Measurements from ENCODE around the gene GSK3B. TPM values are rescaled to one million over a fixed set of nuclear protein-coding genes. Genes with fewer than 3 reads are reported as not detected.
"Not testable (repeated sequence)": the region's sequence is repeated elsewhere in the genome, so short reads cannot be mapped to it uniquely, and the experiment has no call there.

The GSK3B gene
- total and polyA plus RNA-seq, 2 experiments from 2014 or later: 19.7 to 43.1 TPM

- Histone ChIP-seq H3K79me2 (ENCODE audit: insufficient read depth) (peaks cover 100% of the 10 kb centered on the region), H3K27ac (no peak overlapping the region), H4K20me1 (ENCODE audit: insufficient read depth) (peaks cover 53% of the 10 kb centered on the region; the same call in 1 of the 2 replicates), H2AFZ (no peak overlapping the region), H3K27me3 (replicated peaks; ENCODE audit: insufficient read depth) (no peaks in the 10 kb centered on the region), H3K4me1 (ENCODE audit: insufficient read depth) (peaks cover 11% of the 10 kb centered on the region; the same call in 1 of the 2 replicates), H3K9me3 (ENCODE audit: low read depth) (no peaks in the 10 kb centered on the region), H3K9me2 (ENCODE audit: insufficient read depth) (no peaks in the 10 kb centered on the region), H3K4me3 (no peak overlapping the region), H3F3A (ENCODE audit: insufficient read depth) (no peaks in the 10 kb centered on the region), H3K9ac (no peak overlapping the region), H3K4me2 (ENCODE audit: unreplicated experiment) (no peak overlapping the region), H3K36me3 (ENCODE audit: low read depth) (no peaks in the 10 kb centered on the region)
- no peak for TF ChIP-seq EZH2 (IDR thresholded peaks at IDR 0.05; ENCODE audit: insufficient read depth, poor library complexity, severe bottlenecking)
- TF ChIP-seq EZH2phosphoT487 (IDR thresholded peaks at IDR 0.05; ENCODE audit: insufficient read depth, low read depth): no peak
- DNase-seq: no peak
- WGBS, 2 experiments (ENCODE audit: low coverage in 1 of 2, low lambda C conversion rate in 2 of 2, missing lambda C conversion rate in 2 of 2): 85 to 93% methylated on average over 7 of the region's 7 CpGs
- in situ Hi-C loops (cut with MboI): no loop called here
These were observed 37.2 kb downstream of the GSK3B start for GRCh38 chr3:120057029-120057428.

- H3K4me1 ChIP-seq (ENCODE audit: insufficient read depth): peaks cover 18% of the 10 kb centered on the region; the same call in 1 of the 2 replicates
- H3K4me3 ChIP-seq; DNase-seq; H3K36me3 ChIP-seq (ENCODE audit: low read depth); H3K4me2 ChIP-seq (ENCODE audit: unreplicated experiment); in situ Hi-C loops (cut with MboI); H3K9me3 ChIP-seq (ENCODE audit: low read depth); H3K9ac ChIP-seq; H3F3A ChIP-seq (ENCODE audit: insufficient read depth); H3K27me3 ChIP-seq (replicated peaks; ENCODE audit: insufficient read depth); H2AFZ ChIP-seq; H3K27ac ChIP-seq; H3K9me2 ChIP-seq (ENCODE audit: insufficient read depth): not testable (repeated sequence)
- peaks cover 100% of the 10 kb centered on the region for H3K79me2 ChIP-seq (ENCODE audit: insufficient read depth)
- H4K20me1 ChIP-seq (ENCODE audit: insufficient read depth): peaks cover 60% of the 10 kb centered on the region
- WGBS, 2 experiments (ENCODE audit: low coverage in 1 of 2, low lambda C conversion rate in 2 of 2, missing lambda C conversion rate in 2 of 2): 98 to 99% methylated on average over 7 of the region's 7 CpGs
These were observed 40.6 kb downstream of the GSK3B start for GRCh38 chr3:120053647-120054046.

- DNase-seq: peak; percentile 15
- Histone ChIP-seq H3K9me3 (ENCODE audit: low read depth) (no peaks in the 10 kb centered on the region), H3F3A (ENCODE audit: insufficient read depth) (0 out of 2 replicates have a peak, but pooled peaks cover 13% of the 10 kb centered on the region), H3K9me2 (ENCODE audit: insufficient read depth) (no peaks in the 10 kb centered on the region), H3K9ac (no peak overlapping the region), H2AFZ (no peak overlapping the region), H4K20me1 (ENCODE audit: insufficient read depth) (peaks cover 61% of the 10 kb centered on the region), H3K4me3 (no peak overlapping the region), H3K79me2 (ENCODE audit: insufficient read depth) (peaks cover 100% of the 10 kb centered on the region), H3K36me3 (ENCODE audit: low read depth) (no peaks in the 10 kb centered on the region), H3K4me2 (ENCODE audit: unreplicated experiment) (no peak overlapping the region), H3K27ac (no peak overlapping the region), H3K4me1 (ENCODE audit: insufficient read depth) (peaks cover 18% of the 10 kb centered on the region; the same call in 1 of the 2 replicates), H3K27me3 (replicated peaks; ENCODE audit: insufficient read depth) (no peaks in the 10 kb centered on the region)
- no peak for TF ChIP-seq EZH2 (IDR thresholded peaks at IDR 0.05; ENCODE audit: insufficient read depth, poor library complexity, severe bottlenecking)
- TF ChIP-seq EZH2phosphoT487 (IDR thresholded peaks at IDR 0.05; ENCODE audit: insufficient read depth, low read depth): no peak
- 72 to 75% methylated on average over 3 of the region's 3 CpGs for WGBS, 2 experiments (ENCODE audit: low coverage in 1 of 2, low lambda C conversion rate in 2 of 2, missing lambda C conversion rate in 2 of 2)
- in situ Hi-C loops (cut with MboI): no loop called here
These were observed 41.6 kb downstream of the GSK3B start for GRCh38 chr3:120052677-120053076.

- H4K20me1 ChIP-seq (ENCODE audit: insufficient read depth): peaks cover 62% of the 10 kb centered on the region
These were observed 42.0 kb downstream of the GSK3B start for GRCh38 chr3:120052225-120052624.

GRCh38 chr3:120051570-120051969 lies 42.7 kb downstream of the GSK3B start:
- H3K9me2 ChIP-seq (ENCODE audit: insufficient read depth); H3K4me2 ChIP-seq (ENCODE audit: unreplicated experiment); in situ Hi-C loops (cut with MboI); H3K36me3 ChIP-seq (ENCODE audit: low read depth); H3K4me3 ChIP-seq; H3K27me3 ChIP-seq (replicated peaks; ENCODE audit: insufficient read depth); H3K27ac ChIP-seq; H3K9me3 ChIP-seq (ENCODE audit: low read depth); H3K9ac ChIP-seq; H2AFZ ChIP-seq: not testable (repeated sequence)
- H3F3A ChIP-seq (ENCODE audit: insufficient read depth): peaks cover 21% of the 10 kb centered on the region; the same call in 1 of the 2 replicates
- DNase-seq: peak; percentile 3
- H3K79me2 ChIP-seq (ENCODE audit: insufficient read depth): peaks cover 100% of the 10 kb centered on the region
- H4K20me1 ChIP-seq (ENCODE audit: insufficient read depth): peaks cover 65% of the 10 kb centered on the region
- H3K4me1 ChIP-seq (ENCODE audit: insufficient read depth): peaks cover 18% of the 10 kb centered on the region; the same call in 1 of the 2 replicates
- 82 to 97% methylated on average over 5 of the region's 5 CpGs for WGBS, 2 experiments (ENCODE audit: low coverage in 1 of 2, low lambda C conversion rate in 2 of 2, missing lambda C conversion rate in 2 of 2)

More at GRCh38 chr3:120052225-120052624, 42.0 kb downstream of the GSK3B start:
- H3K27ac ChIP-seq: no peak overlapping the region
- H3K4me2 ChIP-seq (ENCODE audit: unreplicated experiment): no peak overlapping the region
- H3K36me3 ChIP-seq (ENCODE audit: low read depth): no peaks in the 10 kb centered on the region
- no peaks in the 10 kb centered on the region for H3K9me3 ChIP-seq (ENCODE audit: low read depth)
- TF ChIP-seq EZH2phosphoT487 (IDR thresholded peaks at IDR 0.05; ENCODE audit: insufficient read depth, low read depth) (no peak), EZH2 (IDR thresholded peaks at IDR 0.05; ENCODE audit: insufficient read depth, poor library complexity, severe bottlenecking) (no peak)
- no peaks in the 10 kb centered on the region for H3K27me3 ChIP-seq (replicated peaks; ENCODE audit: insufficient read depth)
- peaks cover 100% of the 10 kb centered on the region for H3K79me2 ChIP-seq (ENCODE audit: insufficient read depth)
- peaks cover 17% of the 10 kb centered on the region; the same call in 1 of the 2 replicates for H3F3A ChIP-seq (ENCODE audit: insufficient read depth)
- no peak for DNase-seq
- WGBS, 2 experiments (ENCODE audit: low coverage in 1 of 2, low lambda C conversion rate in 2 of 2, missing lambda C conversion rate in 2 of 2): 75 to 77% methylated on average over 2 of the region's 2 CpGs
- no peaks in the 10 kb centered on the region for H3K9me2 ChIP-seq (ENCODE audit: insufficient read depth)
- H3K4me3 ChIP-seq: no peak overlapping the region
- no peak overlapping the region for H3K9ac ChIP-seq
- H3K4me1 ChIP-seq (ENCODE audit: insufficient read depth): peaks cover 18% of the 10 kb centered on the region; the same call in 1 of the 2 replicates
- in situ Hi-C loops (cut with MboI): no loop called here
- H2AFZ ChIP-seq: no peak overlapping the region
